Activated CD8-positive, alpha-beta T cell treated with anti-CD3 and anti-CD28 coated beads for 36 hours (primary cell): ENCODE data around the gene TNS2. TPM values are rescaled to one million over a fixed set of nuclear protein-coding genes. Genes with fewer than 3 reads are reported as not detected.

ENCODE experiments used
- ATAC-seq: fragments of 200-7000 bp; cut with Tn5 transposase; one replicate; pipeline ENCODE4 v1.10.0; 2021; ENCODE audit warnings: mild to moderate bottlenecking, moderate library complexity
- CTCF ChIA-PET: fragments of 350-600 bp; sonication (Branson Sonifier 250); formaldehyde crosslinking; loops from one replicate; lab custom pipeline; 2021; ENCODE audit warnings: antibody characterized with exemption; lab: Charles Lee
- POLR2A ChIA-PET: fragments of 350-600 bp; sonication (Branson Sonifier 250); formaldehyde crosslinking; loops from one replicate; lab custom pipeline; 2021; ENCODE audit warnings: antibody characterized with exemption; lab: Charles Lee
- DNase-seq: peaks from one replicate; pipeline ENCODE4 v3.0.0-alpha.2; 2020
- H3K27ac Mint-ChIP-seq: one replicate; pipeline ENCODE4 v1.8.0; 2021; ENCODE audit warnings: mild to moderate bottlenecking, mixed read lengths
- H3K27me3 Mint-ChIP-seq: one replicate; pipeline ENCODE4 v1.8.0; 2021; ENCODE audit warnings: mixed read lengths
- H3K36me3 Mint-ChIP-seq: one replicate; pipeline ENCODE4 v1.8.0; 2021; ENCODE audit warnings: low read depth, mixed read lengths
- H3K4me1 Mint-ChIP-seq: one replicate; pipeline ENCODE4 v1.8.0; 2021; ENCODE audit warnings: low read depth, mixed read lengths
- H3K4me3 Mint-ChIP-seq: one replicate; pipeline ENCODE4 v1.8.0; 2021; ENCODE audit warnings: mild to moderate bottlenecking, moderate library complexity, mixed read lengths
- H3K9me3 Mint-ChIP-seq: one replicate; pipeline ENCODE4 v1.8.0; 2021; ENCODE audit warnings: mixed read lengths
- intact Hi-C: fragments of 100-400 bp; cut with micrococcal nuclease; formaldehyde crosslinking; loops from one replicate; pipeline ENCODE4 v1.10.0; 2022
- total RNA-seq, 2 experiments: library from RNA; stranded (reverse); gene quantifications; one replicate each; pipeline ENCODE4 v1.2.3, GENCODE V29; 2021
- TF ChIP-seq, protein P1 (sequence below): fragments of 200-600 bp; IDR thresholded peaks from one replicate; pipeline ENCODE4 v1.8.0; 2022; ENCODE audit warnings: antibody characterized with exemption, mild to moderate bottlenecking

The TNS2 gene
- total RNA-seq, 2 experiments from 2014 or later = 1.1 to 1.6 TPM

DNA sequence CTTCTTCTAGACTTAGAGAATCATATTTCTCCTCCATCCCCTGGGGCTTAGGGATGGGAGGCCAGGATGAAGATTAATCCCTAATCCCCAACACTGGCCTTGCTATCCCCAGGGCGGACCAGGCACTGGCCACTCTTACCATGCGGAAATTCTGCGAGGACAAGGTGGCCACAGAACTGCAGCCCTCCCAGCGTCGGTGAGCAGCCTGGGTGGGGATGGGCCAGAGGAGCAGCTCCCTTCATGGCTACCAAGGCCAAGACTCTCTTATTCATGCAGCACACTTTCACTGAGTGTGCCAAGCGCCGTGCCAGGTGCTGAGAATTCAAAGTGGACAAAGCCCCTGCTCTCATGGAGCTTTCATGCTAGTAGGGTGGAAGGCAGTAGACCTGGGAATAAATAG is 7.0 kb downstream of the TNS2 start:
- DNase-seq (no peak), ATAC-seq (no peak)
- TF ChIP-seq, protein P1, sequence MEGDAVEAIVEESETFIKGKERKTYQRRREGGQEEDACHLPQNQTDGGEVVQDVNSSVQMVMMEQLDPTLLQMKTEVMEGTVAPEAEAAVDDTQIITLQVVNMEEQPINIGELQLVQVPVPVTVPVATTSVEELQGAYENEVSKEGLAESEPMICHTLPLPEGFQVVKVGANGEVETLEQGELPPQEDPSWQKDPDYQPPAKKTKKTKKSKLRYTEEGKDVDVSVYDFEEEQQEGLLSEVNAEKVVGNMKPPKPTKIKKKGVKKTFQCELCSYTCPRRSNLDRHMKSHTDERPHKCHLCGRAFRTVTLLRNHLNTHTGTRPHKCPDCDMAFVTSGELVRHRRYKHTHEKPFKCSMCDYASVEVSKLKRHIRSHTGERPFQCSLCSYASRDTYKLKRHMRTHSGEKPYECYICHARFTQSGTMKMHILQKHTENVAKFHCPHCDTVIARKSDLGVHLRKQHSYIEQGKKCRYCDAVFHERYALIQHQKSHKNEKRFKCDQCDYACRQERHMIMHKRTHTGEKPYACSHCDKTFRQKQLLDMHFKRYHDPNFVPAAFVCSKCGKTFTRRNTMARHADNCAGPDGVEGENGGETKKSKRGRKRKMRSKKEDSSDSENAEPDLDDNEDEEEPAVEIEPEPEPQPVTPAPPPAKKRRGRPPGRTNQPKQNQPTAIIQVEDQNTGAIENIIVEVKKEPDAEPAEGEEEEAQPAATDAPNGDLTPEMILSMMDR = no peak
- Mint-ChIP-seq H3K27ac (no peak overlapping the region), H3K36me3 (no peaks in the 10 kb centered on the region), H3K4me1 (peaks cover 6% of the 10 kb centered on the region), H3K9me3 (no peaks in the 10 kb centered on the region), H3K4me3 (no peak overlapping the region), H3K27me3 (no peaks in the 10 kb centered on the region)
- intact Hi-C loops = no loop called here
- ChIA-PET CTCF (interaction anchor here (1.3 to 7.5 kb wide), 3 partner anchors 9 to 42 kb away, joined by 4 to 93 read pairs (median 8); no protein-coding TSS in a partner anchor), POLR2A (interaction anchor here (0.6 to 2.8 kb wide), 4 partner anchors 14 to 42 kb away, joined by 3 to 9 read pairs (median 4); partner anchors contain the start of gene SPRYD3)

DNA sequence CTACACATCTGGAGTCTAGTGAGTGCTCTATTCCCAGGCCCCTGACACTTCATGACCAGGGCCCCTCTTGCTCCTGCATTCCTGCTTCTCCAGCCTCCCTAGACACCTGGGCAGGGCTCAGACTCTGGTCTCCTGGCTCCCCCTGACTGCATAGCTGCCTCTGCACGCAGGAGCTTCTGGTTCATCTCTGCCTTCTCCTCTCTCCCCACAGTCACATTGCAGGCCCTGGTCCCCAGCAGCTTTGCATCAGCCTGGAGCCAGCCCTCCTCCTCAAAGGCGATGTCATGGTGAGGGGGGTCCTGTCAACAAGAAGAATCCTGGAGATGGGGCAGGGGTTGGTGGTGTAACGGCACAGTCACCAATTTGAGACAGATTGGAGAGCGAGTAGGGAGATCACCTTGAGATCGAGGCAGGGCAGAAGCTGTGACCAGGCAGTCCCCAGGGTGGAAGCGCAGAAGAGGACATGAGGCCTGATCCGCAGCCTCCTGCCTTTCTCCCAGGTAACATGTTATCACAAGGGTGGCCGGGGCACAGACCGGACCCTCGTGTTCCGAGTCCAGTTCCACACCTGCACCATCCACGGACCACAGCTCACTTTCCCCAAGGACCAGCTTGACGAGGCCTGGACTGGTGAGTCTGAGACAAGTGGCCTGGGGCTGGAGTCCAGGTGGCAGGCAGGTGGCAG is 8.1 kb downstream of the TNS2 start:
- Mint-ChIP-seq H3K9me3 (no peaks in the 10 kb centered on the region), H3K27me3 (no peaks in the 10 kb centered on the region), H3K4me3 (no peak overlapping the region), H3K27ac (no peak overlapping the region), H3K36me3 (no peaks in the 10 kb centered on the region), H3K4me1 (peaks cover 6% of the 10 kb centered on the region)
- DNase-seq = no peak
- POLR2A ChIA-PET = interaction anchor here (0.8 to 1.2 kb wide), 2 partner anchors 8 to 52 kb away, joined by 3 to 4 read pairs; partner anchors contain the start of gene EIF4B
- CTCF ChIA-PET = interaction anchor here (1.2 to 7.5 kb wide), 3 partner anchors 8 to 101 kb away, joined by 3 to 93 read pairs (median 8); no protein-coding TSS in a partner anchor
- no peak for ATAC-seq
- TF ChIP-seq, protein P1 = no peak
- intact Hi-C loops = no loop called here

DNA sequence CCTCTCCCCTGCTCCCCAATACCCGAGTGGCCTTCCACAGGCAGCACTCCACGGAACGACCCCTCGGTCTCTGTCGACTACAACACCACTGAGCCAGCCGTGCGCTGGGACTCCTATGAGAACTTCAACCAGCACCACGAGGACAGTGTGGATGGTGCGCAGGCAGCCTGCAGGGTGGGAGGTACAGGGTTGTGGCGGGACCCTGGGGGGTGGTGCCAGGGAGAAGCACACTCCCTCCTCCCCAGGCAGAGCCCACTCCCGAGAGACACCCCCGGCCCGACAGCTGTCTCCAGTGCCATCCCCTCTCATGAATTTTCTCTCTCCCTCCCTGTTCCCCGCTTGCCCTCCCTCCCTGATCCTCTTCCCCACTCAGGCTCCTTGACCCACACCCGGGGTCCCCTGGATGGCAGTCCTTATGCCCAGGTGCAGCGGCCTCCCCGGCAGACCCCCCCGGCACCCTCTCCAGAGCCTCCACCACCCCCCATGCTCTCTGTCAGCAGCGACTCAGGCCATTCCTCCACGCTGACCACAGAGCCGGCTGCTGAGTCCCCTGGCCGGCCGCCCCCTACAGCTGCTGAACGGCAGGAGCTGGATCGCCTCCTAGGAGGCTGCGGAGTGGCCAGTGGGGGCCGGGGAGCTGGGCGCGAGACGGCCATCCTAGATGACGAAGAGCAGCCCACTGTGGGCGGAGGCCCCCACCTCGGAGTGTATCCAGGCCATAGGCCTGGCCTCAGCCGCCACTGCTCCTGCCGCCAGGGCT is 9.0 kb downstream of the TNS2 start:
- peaks cover 2% of the 10 kb centered on the region for H3K4me1 Mint-ChIP-seq
- ChIA-PET POLR2A (interaction anchor here (1.6 kb wide), 1 partner anchor 40 kb away, joined by 7 read pairs; no protein-coding TSS in a partner anchor), CTCF (interaction anchor here (2.3 kb wide), 1 partner anchor 40 kb away, joined by 8 read pairs; no protein-coding TSS in a partner anchor)
- H3K36me3 Mint-ChIP-seq = no peaks in the 10 kb centered on the region
- no peak for DNase-seq
- TF ChIP-seq, protein P1 = no peak
- H3K27me3 Mint-ChIP-seq = no peaks in the 10 kb centered on the region
- intact Hi-C loops = no loop called here
- H3K4me3 Mint-ChIP-seq = no peak overlapping the region
- no peak for ATAC-seq
- no peaks in the 10 kb centered on the region for H3K9me3 Mint-ChIP-seq
- no peak overlapping the region for H3K27ac Mint-ChIP-seq

- DNase-seq (no peak), ATAC-seq (no peak)
- H3K9me3 Mint-ChIP-seq = no peaks in the 10 kb centered on the region
- no peaks in the 10 kb centered on the region for H3K4me1 Mint-ChIP-seq
- TF ChIP-seq, protein P1 = no peak
- H3K27me3 Mint-ChIP-seq = no peaks in the 10 kb centered on the region
- intact Hi-C loops = no loop called here
- CTCF ChIA-PET = no interaction called here
- POLR2A ChIA-PET = interaction anchor here (1.2 to 1.6 kb wide), 2 partner anchors 12 to 39 kb away, joined by 4 to 7 read pairs; no protein-coding TSS in a partner anchor
- H3K36me3 Mint-ChIP-seq = no peaks in the 10 kb centered on the region
- no peak overlapping the region for H3K27ac Mint-ChIP-seq
- H3K4me3 Mint-ChIP-seq = no peak overlapping the region
Observed at GRCh38 chr12:53059434-53060063, 9.7 kb downstream of the TNS2 start.
